HG02943 (cell line): ENCODE measurements around the gene NR1I2.

Experiments used
- ATAC-seq: cut with Tn5 transposase; IDR thresholded peaks from one replicate; pipeline ENCODE4 v1.9.1; 2021; ENCODE audit warnings: mild to moderate bottlenecking, low read depth, moderate library complexity; ENCODE audit not compliant: unreplicated experiment

The NR1I2 gene

DNA sequence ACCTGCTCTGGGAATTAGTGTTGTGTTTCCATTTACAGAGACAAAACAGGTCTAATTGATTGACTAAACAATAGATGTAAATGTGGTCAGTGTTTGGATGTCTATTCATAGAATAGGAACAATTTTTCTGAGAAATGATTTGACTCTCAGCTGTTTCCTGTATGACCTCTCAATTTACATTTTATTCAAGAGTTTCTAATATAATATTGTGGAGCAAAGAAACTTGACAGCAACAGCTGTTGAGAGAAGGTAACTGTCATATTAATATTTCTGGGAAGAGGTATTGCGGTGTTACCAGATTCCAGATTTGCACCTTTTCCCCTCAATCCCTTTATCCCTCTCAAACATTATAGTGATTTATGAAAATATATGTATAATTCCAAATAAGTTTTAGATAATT lies 3.7 kb upstream of the NR1I2 start:
- no peak for ATAC-seq

DNA sequence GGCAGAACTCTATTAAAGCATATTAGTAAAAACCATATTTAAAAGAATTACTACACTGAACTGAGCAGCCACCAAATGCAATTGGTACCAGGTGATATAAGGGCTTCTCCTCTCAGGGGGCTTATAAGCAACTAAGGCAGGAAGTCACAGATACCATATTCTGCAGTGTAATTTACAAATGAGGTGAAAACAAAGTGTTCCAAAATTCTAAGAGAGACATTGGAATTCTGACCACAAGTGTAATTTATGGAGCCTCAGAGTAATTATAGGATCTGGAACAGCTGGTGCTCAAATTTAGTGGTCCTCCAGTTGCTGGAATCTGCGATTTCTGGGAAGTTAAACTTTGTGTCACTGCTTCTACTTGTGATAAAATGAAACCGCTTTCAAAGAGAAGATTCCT lies 3.1 kb upstream of the NR1I2 start:
- no peak for ATAC-seq

DNA sequence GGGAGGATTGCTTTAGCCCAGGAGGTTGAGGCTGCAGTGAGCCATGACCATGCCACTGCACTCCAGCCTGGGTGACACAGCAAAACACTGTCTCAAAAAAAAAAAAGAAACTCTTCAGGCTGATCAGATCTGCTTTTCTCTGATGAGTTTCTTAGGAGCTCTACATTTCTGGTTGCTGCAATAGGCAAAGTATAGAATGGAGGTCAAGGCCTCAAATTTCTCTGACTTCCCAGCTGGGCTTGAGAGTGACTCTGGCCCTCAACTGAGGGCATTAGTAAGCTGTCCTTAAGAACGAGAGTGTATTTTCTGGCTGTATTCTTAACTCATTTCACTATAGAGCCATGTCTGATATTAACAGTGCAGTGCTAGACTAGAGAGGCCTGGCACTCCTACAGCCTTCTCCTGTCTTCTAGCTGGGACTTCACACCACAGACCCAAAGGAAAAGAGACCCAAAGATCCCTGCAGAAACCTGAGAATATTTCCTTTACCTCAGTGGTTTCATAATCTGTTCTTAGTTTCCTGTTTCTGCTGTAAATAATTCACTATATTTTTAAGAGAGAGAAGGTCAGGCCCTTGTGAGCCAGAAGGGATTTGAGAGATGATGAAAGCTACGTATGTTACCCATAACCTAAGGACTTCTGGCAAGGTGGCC lies 2.0 kb upstream of the NR1I2 start:
- peak; percentile 83 for ATAC-seq

DNA sequence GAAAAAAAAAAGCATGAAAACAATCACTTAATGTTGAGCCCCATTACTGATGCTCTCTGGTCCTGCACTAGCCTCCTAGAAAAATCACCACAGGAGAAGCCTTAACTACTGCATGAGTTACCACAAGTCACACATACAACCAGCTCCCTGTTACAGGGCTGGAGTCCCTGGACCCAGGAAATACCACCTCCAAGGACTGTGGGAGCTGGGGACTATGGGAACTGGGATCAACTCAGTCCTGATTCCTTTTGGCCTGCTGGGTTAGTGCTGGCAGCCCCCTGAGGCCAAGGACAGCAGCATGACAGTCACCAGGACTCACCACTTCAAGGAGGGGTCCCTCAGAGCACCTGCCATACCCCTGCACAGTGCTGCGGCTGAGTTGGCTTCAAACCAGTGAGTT lies 559 bp downstream of the NR1I2 start:
- no peak for ATAC-seq

DNA sequence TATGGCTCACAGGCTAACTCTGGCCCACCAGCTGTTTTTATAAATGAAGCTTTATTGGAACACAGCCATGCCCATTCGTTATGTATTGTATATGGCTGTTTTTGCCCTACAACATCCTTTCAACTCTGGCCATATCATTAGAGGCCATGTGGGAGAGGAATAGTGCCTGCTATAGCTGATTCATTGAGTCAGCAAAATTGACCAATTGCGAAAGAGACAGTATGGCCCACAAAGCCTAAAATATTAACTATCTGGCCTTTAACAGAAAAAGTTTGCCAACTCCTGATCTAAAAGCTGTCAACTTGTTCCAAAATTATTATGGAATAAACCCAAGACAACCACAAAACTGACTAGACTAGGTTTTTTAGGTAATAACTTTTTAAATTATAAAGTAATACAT lies 1.4 kb downstream of the NR1I2 start:
- no peak for ATAC-seq

DNA sequence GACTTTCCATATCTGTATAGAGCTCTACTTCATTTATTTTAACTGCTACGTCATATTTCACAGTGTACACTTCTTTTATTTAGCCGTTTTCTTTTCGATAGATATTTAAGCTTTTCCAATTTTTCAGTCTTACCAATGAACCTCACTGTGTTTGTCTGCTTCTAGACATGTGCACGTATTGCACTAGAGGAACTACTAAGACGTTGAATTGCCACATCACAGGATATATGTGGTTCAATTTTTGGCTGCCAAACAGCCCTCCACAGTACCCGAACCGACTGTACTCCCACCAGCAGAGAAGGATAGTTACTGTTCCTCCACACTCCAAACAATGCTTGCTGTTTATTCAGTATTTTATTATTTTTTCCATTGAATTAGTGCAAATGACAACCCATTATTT lies 2.0 kb downstream of the NR1I2 start:
- no peak for ATAC-seq

DNA sequence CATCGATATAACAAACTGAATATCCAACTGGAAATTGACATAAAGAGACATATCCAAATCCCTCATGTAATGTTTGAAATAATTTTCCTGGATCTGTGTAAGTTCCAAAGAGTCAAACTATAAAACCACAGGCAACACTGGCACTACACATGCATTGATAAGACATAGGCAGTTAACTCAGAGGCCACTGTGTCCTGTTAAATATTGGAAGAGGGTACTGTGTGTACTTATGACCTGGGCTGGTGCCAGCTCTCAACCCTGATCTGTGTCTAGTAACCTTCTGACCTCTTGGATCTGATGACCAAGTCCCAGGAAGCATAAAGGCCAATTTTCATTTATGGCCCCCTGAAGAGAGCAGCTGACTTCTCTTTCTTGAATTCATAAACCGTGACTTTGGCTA lies 4.5 kb downstream of the NR1I2 start:
- no peak for ATAC-seq

DNA sequence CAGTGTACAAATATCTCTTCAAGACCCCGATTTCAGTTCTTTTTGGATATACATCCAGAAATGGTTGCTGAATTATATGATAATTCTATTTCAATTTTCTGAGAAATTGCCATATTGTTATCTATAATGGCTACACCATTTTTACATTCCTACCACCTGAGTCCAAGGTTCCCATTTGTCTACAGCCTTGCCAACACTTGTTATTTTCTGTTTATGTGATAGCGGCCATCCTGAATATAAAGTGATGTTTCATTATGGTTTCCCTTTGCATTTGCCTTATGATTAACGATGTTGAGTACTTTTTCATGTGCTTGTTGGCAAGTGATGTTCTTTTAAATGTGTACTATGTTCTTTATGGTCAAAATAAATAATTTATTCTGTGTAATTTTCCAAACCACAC lies 8.5 kb downstream of the NR1I2 start:
- ATAC-seq: no peak

DNA sequence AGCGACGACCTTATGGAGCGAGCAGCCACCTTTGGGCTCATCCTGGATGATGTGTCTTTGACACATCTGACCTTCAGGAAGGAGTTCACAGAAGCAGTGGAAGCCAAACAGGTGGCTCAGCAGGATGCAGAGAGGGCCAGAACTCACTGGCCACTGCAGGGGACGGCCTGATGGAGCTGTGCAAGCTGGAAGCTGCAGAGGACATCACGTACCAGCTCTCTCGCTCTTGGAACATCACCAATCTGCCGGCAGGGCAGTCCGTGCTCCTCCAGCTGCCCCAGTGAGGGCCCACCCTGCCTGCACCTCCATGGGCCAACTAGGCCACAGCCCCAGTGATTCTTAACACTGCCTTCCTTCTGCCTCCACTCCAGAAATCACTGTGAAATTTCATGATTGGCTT lies 10.4 kb downstream of the NR1I2 start:
- no peak for ATAC-seq

DNA sequence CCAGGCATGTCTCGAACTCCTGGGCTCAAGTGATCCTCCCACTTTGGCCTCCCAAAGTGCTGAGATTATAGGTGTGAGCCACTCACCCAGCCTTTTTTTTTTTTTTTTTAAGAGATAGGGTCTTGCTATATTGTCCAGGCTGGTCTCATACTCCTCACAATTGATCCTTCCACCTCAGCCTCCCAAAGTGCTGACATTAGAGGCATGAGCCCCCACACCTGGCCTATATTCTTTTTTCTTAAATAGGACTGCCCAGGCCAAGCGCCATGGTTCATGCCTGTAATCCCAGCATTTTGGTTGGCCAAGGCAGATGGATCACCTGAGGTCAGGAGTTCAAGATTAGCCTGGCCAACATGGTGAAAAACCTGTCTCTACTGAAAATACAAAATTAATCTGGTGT lies 12.5 kb downstream of the NR1I2 start:
- no peak for ATAC-seq

DNA sequence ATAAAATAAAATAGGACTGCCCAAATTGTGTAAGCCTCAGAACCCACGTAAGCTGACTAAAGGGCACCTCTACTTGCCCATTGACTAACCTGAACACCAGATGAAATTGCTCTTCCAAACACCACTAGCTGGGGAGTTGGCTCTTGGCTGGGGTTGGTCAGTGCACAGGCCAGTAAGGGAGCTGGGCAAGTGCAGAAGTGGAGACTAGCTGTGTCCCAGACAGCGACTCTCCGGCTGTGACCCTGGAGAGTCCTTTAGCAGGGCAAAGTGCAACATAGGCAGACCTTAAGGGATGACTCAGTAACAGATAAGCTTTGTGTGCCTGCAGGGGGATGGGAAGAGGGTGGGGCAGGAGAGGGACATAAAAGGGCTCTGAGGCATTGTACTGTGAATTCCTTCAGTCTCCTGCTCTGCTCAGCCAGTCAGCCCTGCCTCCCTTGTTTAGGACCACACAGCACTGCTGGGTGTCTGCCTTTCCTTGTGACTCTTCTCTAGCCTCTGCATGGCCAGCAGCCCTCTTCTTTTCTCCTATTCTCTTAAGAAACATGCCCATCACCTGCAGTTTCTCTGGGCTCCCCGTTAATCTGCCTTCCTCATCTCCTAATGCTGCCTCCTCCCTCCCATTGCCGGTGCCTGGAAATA lies 13.2 kb downstream of the NR1I2 start:
- ATAC-seq: no peak

DNA sequence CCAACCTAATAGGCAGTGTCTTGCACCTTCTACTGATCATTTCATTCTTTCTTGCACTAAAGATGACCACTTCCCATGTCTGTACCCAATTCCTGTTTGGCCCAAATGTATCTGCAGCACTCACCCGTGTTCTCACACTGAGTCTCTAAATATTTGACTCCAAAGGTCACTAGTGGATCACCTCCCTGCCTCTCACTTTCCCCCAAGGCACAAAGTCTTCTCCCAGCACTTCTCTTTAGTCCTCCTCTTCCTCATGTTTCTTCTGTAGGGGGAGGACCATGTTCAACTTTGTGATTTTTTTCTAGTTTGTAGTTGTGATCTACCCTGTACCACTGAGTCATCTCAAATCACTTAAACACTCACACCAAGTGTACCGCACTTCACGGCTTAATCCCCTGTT lies 13.9 kb downstream of the NR1I2 start:
- no peak for ATAC-seq

DNA sequence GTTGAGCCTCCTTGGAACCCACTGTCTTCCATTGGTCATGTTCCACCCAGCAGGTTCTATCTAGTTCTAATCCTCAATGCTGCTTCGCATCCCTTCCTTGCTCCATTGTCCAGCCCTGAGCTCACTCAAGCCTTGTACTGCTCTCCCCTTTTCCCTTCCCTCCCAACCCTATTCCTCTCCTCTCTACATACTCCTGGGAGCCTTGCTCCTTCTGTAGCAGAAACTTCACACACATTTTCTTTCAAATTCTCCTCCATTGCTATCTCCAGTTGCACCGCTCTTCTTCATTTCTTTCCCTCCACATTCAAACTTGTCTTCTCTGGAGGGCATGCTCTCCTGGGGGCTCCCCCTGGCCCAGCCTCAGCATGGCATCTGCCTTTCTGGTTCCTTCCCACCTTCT lies 14.5 kb downstream of the NR1I2 start:
- ATAC-seq: no peak

DNA sequence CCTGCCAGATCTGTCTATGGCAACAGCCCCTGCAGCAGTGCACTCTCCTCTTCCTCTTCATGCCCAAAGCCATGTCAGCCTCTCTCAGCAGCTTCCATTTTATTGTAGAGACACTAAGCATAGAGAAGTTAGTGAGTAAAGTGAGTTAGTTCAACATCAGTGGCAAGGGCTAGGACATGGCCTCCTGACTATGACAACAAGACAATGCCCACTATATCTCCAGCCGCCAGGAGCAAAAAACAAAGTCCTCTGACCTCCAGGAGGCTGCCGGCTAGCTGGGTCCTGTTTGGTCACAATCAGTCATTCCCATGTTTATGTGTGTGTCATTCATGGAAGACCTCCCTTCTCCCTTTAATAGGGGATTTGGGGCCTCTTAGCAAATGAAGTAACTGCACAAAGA lies 14.9 kb downstream of the NR1I2 start:
- ATAC-seq: no peak

DNA sequence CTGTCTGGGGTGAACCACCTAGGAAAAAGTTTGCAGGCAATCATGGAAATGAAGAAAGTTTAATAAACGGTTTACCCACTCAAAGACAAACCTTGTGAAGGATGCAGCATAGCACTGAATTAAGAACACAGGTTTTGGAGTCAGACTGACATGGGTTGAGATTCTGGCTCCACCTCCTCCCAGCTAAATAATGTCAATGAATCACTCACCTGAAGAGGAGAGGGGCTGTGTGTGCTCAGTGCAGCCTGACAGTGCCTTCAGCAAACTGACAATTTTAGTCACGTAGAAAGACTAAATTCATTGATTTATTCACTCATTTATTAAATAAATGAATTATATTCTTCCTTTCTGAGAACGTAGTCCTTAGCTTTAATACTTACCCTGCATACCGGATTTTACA lies 18.9 kb downstream of the NR1I2 start:
- ATAC-seq: no peak

DNA sequence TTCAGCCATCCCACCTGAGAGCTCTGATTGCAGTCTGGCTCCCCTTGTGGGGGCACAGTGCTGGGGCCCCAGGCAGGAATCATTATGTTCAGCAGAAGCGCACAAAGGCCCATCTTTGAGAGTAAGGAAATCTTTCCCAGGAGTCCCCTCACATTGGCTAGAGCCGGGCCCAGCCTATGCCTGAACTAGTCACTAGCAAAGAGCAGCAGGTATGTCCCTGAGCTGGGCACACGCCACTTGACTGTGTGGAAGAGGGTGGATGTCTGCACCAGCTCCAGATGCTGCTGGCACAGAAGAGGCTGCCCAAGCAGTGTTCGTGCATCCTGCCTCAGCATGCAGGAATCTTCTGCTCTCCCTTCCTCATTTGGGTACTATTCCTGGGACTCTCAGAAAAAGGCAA lies 26.3 kb downstream of the NR1I2 start:
- ATAC-seq: no peak

DNA sequence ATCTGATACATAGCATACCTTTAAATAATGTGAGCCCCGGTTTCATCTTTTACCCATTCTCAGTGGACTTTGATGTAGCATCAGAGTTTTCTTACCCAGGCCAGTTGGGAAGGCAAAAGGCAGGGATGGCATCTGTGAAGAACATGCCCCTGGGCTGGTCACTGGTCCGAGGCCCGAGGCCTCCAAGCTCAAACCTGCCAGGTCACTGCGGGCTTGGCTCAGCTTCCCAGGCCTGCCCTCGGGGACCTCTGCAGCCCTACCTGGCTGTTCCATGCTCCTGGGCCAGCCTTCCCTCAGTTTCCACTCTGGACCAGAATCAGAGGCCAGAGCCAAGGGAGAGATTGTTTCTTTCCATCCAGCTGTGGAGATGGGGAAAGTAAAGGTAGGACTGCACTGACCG lies 26.9 kb downstream of the NR1I2 start:
- ATAC-seq: no peak

DNA sequence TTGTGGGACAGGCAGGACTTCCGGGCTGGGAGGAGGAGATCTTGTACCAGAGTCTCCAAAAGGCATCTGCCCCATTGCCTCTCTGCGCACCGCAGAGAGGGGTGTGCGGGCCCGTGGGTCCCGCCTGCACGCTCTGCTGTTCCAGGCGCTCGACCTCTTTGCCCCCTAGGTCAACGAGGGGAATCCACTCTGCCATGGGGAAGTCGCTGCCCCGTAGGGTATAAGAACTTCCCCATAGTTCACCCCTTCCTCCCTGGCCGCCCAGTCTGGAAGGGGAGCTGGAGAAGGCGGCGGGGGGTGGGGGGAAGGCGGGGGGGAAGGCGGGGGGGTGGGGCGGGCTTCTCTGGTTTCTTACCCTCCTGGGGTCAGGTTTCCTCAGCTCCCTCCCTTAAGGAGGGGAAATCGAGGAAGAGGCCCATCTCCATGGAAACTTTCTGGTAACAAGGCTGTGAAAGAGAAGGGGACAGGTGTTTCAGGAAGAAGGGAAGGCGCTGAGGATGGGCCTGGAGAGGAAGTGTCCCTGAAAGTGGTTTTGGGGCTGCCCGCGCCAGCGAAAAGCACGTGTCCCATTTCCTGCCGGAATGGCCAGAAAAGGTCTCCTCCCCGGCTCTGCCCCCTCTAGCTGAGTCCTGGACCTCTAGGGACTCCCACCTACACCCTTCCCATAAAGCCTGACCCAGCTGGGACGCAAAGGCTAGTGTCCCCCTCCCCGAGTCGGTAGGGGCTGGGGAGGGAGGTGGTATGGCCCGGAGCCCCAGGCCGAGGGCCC lies 27.5 kb downstream of the NR1I2 start:
- ATAC-seq: peak; percentile 17

DNA sequence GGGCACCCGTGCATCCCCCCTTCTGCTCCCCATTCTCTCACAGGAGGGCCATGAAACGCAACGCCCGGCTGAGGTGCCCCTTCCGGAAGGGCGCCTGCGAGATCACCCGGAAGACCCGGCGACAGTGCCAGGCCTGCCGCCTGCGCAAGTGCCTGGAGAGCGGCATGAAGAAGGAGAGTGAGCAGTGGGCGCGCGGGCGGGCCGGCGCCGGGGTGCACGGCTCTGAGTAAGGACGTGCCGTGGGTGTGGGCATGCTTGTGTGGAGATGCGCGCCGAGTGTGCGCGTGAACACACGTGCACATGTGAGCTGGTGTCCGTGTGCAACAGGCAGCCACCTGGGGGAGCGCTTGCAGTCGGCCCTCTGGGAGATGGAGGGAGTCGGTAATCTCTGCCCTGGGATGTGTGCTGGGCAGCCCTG lies 28.1 kb downstream of the NR1I2 start:
- ATAC-seq: peak; percentile 77

DNA sequence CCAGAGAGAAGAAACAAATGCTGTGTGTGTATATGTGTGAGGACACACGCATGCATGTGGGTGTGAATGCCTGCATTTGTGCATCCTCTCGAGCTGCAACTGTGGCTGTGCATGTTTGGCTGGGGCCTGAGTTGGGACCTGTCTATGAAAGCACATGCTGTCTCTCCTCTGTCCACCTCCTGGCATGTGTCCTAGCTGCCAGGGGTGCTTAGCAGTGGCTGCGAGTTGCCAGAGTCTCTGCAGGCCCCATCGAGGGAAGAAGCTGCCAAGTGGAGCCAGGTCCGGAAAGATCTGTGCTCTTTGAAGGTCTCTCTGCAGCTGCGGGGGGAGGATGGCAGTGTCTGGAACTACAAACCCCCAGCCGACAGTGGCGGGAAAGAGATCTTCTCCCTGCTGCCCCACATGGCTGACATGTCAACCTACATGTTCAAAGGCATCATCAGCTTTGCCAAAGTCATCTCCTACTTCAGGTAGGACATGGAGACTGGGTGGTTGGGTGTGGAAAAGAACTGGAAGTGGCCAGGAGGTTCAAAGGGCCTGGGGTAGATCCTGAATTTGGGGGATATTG lies 30.7 kb downstream of the NR1I2 start:
- no peak for ATAC-seq

DNA sequence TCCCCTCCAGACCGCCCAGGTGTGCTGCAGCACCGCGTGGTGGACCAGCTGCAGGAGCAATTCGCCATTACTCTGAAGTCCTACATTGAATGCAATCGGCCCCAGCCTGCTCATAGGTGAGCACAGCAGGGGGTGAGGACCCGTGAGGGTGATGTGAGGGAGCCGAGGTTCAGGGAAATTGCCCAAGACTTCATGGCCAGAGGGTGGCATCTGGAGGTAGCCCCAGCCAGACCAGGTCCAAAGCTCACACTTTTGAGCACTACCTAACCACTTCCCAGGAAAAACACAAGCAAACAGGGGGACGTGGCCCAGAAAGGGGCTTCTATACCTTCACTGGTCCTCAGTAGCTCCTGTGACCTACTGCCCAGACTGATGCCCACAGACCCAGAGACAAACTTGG lies 33.8 kb downstream of the NR1I2 start:
- no peak for ATAC-seq

DNA sequence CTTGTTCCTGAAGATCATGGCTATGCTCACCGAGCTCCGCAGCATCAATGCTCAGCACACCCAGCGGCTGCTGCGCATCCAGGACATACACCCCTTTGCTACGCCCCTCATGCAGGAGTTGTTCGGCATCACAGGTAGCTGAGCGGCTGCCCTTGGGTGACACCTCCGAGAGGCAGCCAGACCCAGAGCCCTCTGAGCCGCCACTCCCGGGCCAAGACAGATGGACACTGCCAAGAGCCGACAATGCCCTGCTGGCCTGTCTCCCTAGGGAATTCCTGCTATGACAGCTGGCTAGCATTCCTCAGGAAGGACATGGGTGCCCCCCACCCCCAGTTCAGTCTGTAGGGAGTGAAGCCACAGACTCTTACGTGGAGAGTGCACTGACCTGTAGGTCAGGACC lies 35.2 kb downstream of the NR1I2 start:
- ATAC-seq: no peak
